HG03442 (cell line): ENCODE measurements around the gene MMRN2.
"Not testable (repeated sequence)": the region's sequence is repeated elsewhere in the genome, so short reads cannot be mapped to it uniquely, and the experiment has no call there.

Experiments used
- ATAC-seq: cut with Tn5 transposase; IDR thresholded peaks from one replicate; pipeline ENCODE4 v1.9.1; 2021; ENCODE audit warnings: mild to moderate bottlenecking, moderate library complexity; ENCODE audit not compliant: unreplicated experiment

Gene MMRN2

GRCh38 chr10:86958116-86958900 is 893 bp upstream of the MMRN2 start, which contains the start of gene SNCG:
SNCG (plus strand) TSS chr10:86958599; CDS start chr10:86958698, 99 bp downstream.
- no peak for ATAC-seq

- ATAC-seq, result no peak
These were observed 467 bp downstream of the MMRN2 start for GRCh38 chr10:86956848-86957448.

GRCh38 chr10:86956195-86956847 is 1.1 kb downstream of the MMRN2 start:
- no peak for ATAC-seq

- ATAC-seq, result no peak
These were observed 1.8 kb downstream of the MMRN2 start for GRCh38 chr10:86955501-86956194.

- no peak for ATAC-seq
These were observed 2.5 kb downstream of the MMRN2 start for GRCh38 chr10:86954681-86955500.

- no peak for ATAC-seq
These were observed 3.4 kb downstream of the MMRN2 start for GRCh38 chr10:86953747-86954680.

GRCh38 chr10:86952697-86953096 is 4.7 kb downstream of the MMRN2 start:
- not testable (repeated sequence) for ATAC-seq

GRCh38 chr10:86952106-86952505 is 5.3 kb downstream of the MMRN2 start:
- ATAC-seq, result no peak

GRCh38 chr10:86951184-86951761 is 6.1 kb downstream of the MMRN2 start:
- no peak for ATAC-seq

GRCh38 chr10:86950349-86950748 is 7.1 kb downstream of the MMRN2 start:
- ATAC-seq, result no peak

- ATAC-seq, result not testable (repeated sequence)
These were observed 9.6 kb downstream of the MMRN2 start for GRCh38 chr10:86947806-86948205.

GRCh38 chr10:86946213-86947155 is 10.9 kb downstream of the MMRN2 start:
- no peak for ATAC-seq

- ATAC-seq, result no peak
These were observed 11.8 kb downstream of the MMRN2 start for GRCh38 chr10:86945361-86946212.

- ATAC-seq, result no peak
These were observed 12.5 kb downstream of the MMRN2 start for GRCh38 chr10:86944907-86945306.

- no peak for ATAC-seq
These were observed 12.9 kb downstream of the MMRN2 start for GRCh38 chr10:86944471-86944870.

GRCh38 chr10:86944031-86944419 is 13.4 kb downstream of the MMRN2 start:
- no peak for ATAC-seq
